HepG2 (cell line): ENCODE data around the gene STK32C. TPM values are rescaled to one million over a fixed set of nuclear protein-coding genes. Genes with fewer than 3 reads are reported as not detected.
"Not testable (repeated sequence)": the region's sequence is repeated elsewhere in the genome, so short reads cannot be mapped to it uniquely, and the experiment has no call there.

Source experiments
- ATAC-seq: fragments of 200-7000 bp; cut with Tn5 transposase; 3 replicates; pipeline ENCODE4 v1.9.1; 2020; ENCODE audit warnings: mild to moderate bottlenecking, moderate library complexity
- BruUV-seq: library from RNA; stranded (reverse); fragments of 400-500 nt; replicated peaks from 2 replicates; lab custom pipeline; 2021; lab: Mats Ljungman, UMichigan
- CTCF ChIA-PET: fragments of 300-600 bp; formaldehyde crosslinking; extraction: SDS; loops from one replicate; lab custom pipeline; 2021; ENCODE audit warnings: low total read pairs, inconsistent platforms, low intra/inter-chr PET ratio; lab: Yijun Ruan, JAX
- POLR2A ChIA-PET: fragments of 350-600 bp; sonication (Branson Sonifier 250); formaldehyde crosslinking; loops from one replicate; lab custom pipeline; 2020; ENCODE audit warnings: antibody characterized with exemption, inconsistent platforms; lab: Yijun Ruan, JAX
- DNase-seq: peaks from one replicate; pipeline ENCODE4 v3.0.0-alpha.2; 2015; ENCODE audit warnings: low spot score
- FAIRE-seq: peaks from 3 replicates; lab custom pipeline; 2011; peaks lifted over from hg19 to GRCh38; lab: Jason Lieb, UNC
- H2AFZ ChIP-seq: one replicate; pipeline ENCODE4 v1.6.1; 2011; ENCODE audit warnings: low read length, inconsistent platforms
- H3K27ac ChIP-seq: fragments of 300-600 bp; 3 replicates; pipeline ENCODE4 v1.8.0; 2011; ENCODE audit warnings: mixed run types, mild to moderate bottlenecking, mixed read lengths, low read length, inconsistent platforms; ENCODE audit not compliant: insufficient read depth; ENCODE audit errors: extremely low read length
- H3K27me3 ChIP-seq, 2 experiments: fragments of 200-600 bp in 1 of 2; 2 replicates in 1 of 2; 3 replicates in 1 of 2; pipeline versions ENCODE4 v1.6.0 to v1.8.0; 2011; ENCODE audit warnings: low read length in 2 of 2, mild to moderate bottlenecking in 2 of 2, moderate library complexity in 2 of 2, inconsistent platforms in 1 of 2; ENCODE audit not compliant: insufficient read depth in 2 of 2, control insufficient read depth in 1 of 2
- H3K36me3 ChIP-seq, 2 experiments: fragments of 200-600 bp in 1 of 2; replicated peaks in 1 of 2; 2 replicates in 1 of 2; 3 replicates in 1 of 2; pipeline versions ENCODE4 v1.5.1 to v1.8.0; 2011; ENCODE audit warnings: low read length in 2 of 2, inconsistent platforms in 1 of 2; ENCODE audit not compliant: insufficient read depth in 2 of 2, control insufficient read depth in 1 of 2
- H3K4me1 ChIP-seq: 2 replicates; pipeline ENCODE4 v1.5.1; 2012; ENCODE audit warnings: low read length, inconsistent platforms; ENCODE audit not compliant: insufficient read depth
- H3K4me2 ChIP-seq: 2 replicates; pipeline ENCODE4 v1.6.0; 2011; ENCODE audit warnings: low read depth, low read length, inconsistent platforms
- H3K4me3 ChIP-seq, 3 experiments: fragments of 200-600 bp in 1 of 3; sonication (generic), shearing (Covaris generic) in 1 of 3; replicated peaks in 1 of 3; 2 replicates each; pipeline ENCODE4 v1.5.1; 2011 to 2016; ENCODE audit warnings: low read length in 3 of 3, inconsistent platforms in 2 of 3, low read depth in 2 of 3, mild to moderate bottlenecking in 2 of 3, control low read depth in 1 of 3, mixed read lengths in 1 of 3; ENCODE audit not compliant: insufficient read depth in 1 of 3
- H3K79me2 ChIP-seq: one replicate; pipeline ENCODE4 v1.6.1; 2011; ENCODE audit warnings: low read length, inconsistent platforms; ENCODE audit not compliant: insufficient read depth
- H3K9ac ChIP-seq: 2 replicates; pipeline ENCODE4 v1.6.0; 2011; ENCODE audit warnings: mild to moderate bottlenecking, low read depth, low read length, inconsistent platforms; ENCODE audit not compliant: insufficient read depth
- H3K9me3 ChIP-seq: 2 replicates; pipeline ENCODE4 v1.5.1; 2012; ENCODE audit warnings: mild to moderate bottlenecking, low read length
- H4K20me1 ChIP-seq: 2 replicates; pipeline ENCODE4 v1.6.0; 2011; ENCODE audit warnings: inconsistent platforms, mild to moderate bottlenecking, low read length, moderate library complexity; ENCODE audit not compliant: insufficient read depth
- WGBS: methylation state at CpG from one replicate; pipeline ENCODE4 v1.1.6; 2017; ENCODE audit warnings: low lambda C conversion rate; 5-methylcytosine and 5-hydroxymethylcytosine counted together
- in situ Hi-C: cut with HindIII; loops from 2 replicates; pipeline ENCODE4 v1.10.0; 2017; ENCODE audit warnings: low pct_unique_long_range_greater_than_20kb; ENCODE audit not compliant: extremely low pct_ligation_motif_present
- intact Hi-C: fragments of 100-400 bp; cut with micrococcal nuclease; formaldehyde crosslinking; loops from one replicate; pipeline ENCODE4 v1.10.0; 2022; ENCODE audit not compliant: unreplicated experiment
- polyA plus RNA-seq, 8 experiments: library from polyadenylated mRNA; depleted of rRNA in 3 of 8; stranded (reverse) in 7 of 8; unstranded in 1 of 8; fragments of >200 nt; fragmentation: Illumina TruSeq in 4 of 8; extraction: Trizol in 4 of 8; gene quantifications; 2 replicates each; pipeline versions ENCODE4 v1.2.1 to v1.2.3, GENCODE V29; 2011 to 2016; ENCODE audit warnings: low read depth in 4 of 8, missing spikeins in 1 of 8, mixed read lengths in 1 of 8; ENCODE audit not compliant: insufficient read depth in 1 of 8
- total RNA-seq, 5 experiments: library from RNA; depleted of rRNA; stranded (reverse); fragments of >200 nt; fragmentation: Illumina TruSeq; extraction: Trizol; gene quantifications; 2 replicates each; pipeline ENCODE4 v1.2.3, GENCODE V29; 2016; ENCODE audit warnings: low read depth in 1 of 5
- TF ChIP-seq, protein P1 (sequence below): IDR thresholded peaks from 2 replicates; pipeline ENCODE4 v1.6.1; 2016; ENCODE audit warnings: low read depth, missing genetic modification reagents, missing compliant biosample characterization

The STK32C gene
- total and polyA plus RNA-seq, 2 of the 13 experiments (the other 11 are each of a cell fraction or from before 2014, with no cell fraction given), result 10.9 to 19.4 TPM

DNA sequence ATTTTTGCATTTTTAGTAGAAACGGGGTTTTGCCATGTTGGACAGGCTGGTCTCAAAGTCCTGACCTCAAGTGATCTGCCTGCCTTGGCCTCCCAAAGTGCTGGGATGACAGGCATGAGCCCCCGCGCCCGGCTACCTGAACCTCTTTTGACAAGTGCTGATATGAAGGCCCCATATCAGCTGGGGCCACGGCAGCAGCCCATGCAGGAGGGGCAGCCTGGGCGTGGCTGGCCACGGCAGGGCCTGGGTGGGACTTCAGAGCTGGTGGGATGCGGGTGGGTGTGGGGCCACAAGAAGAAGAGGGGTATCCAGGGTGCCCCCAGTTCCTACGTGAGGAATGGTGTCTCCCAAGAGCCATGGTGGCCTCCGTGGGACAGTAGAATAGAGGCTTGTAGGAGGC is 31.1 kb upstream of the STK32C start (continued):
- TF ChIP-seq, protein P1, sequence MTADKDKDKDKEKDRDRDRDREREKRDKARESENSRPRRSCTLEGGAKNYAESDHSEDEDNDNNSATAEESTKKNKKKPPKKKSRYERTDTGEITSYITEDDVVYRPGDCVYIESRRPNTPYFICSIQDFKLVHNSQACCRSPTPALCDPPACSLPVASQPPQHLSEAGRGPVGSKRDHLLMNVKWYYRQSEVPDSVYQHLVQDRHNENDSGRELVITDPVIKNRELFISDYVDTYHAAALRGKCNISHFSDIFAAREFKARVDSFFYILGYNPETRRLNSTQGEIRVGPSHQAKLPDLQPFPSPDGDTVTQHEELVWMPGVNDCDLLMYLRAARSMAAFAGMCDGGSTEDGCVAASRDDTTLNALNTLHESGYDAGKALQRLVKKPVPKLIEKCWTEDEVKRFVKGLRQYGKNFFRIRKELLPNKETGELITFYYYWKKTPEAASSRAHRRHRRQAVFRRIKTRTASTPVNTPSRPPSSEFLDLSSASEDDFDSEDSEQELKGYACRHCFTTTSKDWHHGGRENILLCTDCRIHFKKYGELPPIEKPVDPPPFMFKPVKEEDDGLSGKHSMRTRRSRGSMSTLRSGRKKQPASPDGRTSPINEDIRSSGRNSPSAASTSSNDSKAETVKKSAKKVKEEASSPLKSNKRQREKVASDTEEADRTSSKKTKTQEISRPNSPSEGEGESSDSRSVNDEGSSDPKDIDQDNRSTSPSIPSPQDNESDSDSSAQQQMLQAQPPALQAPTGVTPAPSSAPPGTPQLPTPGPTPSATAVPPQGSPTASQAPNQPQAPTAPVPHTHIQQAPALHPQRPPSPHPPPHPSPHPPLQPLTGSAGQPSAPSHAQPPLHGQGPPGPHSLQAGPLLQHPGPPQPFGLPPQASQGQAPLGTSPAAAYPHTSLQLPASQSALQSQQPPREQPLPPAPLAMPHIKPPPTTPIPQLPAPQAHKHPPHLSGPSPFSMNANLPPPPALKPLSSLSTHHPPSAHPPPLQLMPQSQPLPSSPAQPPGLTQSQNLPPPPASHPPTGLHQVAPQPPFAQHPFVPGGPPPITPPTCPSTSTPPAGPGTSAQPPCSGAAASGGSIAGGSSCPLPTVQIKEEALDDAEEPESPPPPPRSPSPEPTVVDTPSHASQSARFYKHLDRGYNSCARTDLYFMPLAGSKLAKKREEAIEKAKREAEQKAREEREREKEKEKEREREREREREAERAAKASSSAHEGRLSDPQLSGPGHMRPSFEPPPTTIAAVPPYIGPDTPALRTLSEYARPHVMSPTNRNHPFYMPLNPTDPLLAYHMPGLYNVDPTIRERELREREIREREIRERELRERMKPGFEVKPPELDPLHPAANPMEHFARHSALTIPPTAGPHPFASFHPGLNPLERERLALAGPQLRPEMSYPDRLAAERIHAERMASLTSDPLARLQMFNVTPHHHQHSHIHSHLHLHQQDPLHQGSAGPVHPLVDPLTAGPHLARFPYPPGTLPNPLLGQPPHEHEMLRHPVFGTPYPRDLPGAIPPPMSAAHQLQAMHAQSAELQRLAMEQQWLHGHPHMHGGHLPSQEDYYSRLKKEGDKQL (CRISPR knock-in tag), result no peak

DNA sequence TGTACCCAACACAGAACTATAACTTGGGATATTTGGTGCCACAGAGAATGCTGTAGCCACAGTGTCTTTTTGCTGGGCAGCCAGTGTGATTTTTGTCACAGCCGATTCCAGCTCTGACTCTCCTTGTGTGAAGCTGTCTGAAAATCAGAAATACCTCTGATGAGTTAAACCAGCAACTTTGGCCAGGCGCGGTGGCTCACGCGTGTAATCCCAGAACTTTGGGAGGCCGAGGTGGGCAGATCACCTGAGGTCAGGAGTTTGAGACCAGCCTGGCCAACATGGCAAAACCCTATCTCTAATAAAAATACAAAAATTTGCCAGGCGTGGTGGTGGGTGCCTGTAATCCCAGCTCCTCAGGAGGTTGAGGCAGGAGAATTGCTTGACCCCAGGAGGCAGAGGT is 30.1 kb upstream of the STK32C start:
- DNase-seq, ATAC-seq, H3K9ac ChIP-seq, H3K36me3 ChIP-seq, H2AFZ ChIP-seq, H3K79me2 ChIP-seq, H4K20me1 ChIP-seq, FAIRE-seq, intact Hi-C loops, in situ Hi-C loops, POLR2A ChIA-PET, H3K4me3 ChIP-seq, H3K27me3 ChIP-seq, BruUV-seq, H3K9me3 ChIP-seq, CTCF ChIA-PET: not testable (repeated sequence)
- H3K4me1 ChIP-seq, result peaks cover 13% of the 10 kb centered on the region
- WGBS, result 96% methylated on average over 7 of the region's 7 CpGs
- peak overlapping the region; percentile 87 for H3K27ac ChIP-seq
- peak overlapping the region; percentile 75 for H3K4me2 ChIP-seq
